Measurements from ENCODE around the gene COL6A1. TPM values are rescaled to one million over a fixed set of nuclear protein-coding genes. Genes with fewer than 3 reads are reported as not detected.

COL6A1 gene
- total and polyA plus RNA-seq, 2 experiments from 2014 or later = 296 to 592 TPM

DNA sequence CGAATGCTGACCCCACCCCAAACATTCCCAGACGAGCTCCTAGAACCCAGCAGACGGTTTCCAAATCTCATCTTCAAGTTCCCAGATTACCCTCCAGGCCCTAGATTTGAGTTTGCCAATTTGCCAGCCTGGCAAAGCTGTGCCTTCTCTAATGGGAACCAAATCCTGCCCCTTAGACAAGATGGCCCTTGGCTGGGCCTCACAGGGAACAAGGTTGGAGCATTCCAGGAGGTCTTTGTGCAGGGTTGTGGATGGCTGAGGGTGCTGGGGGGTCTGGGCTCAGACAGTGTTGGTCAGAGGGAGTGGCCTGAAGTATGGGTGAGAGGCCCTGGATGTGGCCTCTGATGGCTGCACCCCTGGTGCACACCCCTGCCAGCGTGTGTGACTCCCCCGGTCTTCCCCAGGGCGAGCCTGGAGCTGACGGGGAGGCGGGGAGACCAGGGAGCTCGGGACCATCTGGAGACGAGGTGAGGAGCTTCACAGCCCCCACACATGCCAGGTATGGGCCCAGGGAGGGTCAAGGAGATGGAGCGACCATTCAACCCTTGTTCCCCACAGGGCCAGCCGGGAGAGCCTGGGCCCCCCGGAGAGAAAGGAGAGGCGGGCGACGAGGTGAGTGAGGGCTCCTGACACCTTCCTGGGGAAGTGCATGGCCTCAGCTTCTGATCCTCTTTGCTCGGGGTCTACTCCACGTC, 10.2 kb downstream of the COL6A1 start:
- Histone ChIP-seq H2AFZ (no peak overlapping the region), H3K9me2 (replicated peaks; ENCODE audit: insufficient read depth) (no peaks in the 10 kb centered on the region), H3K4me3 (no peak overlapping the region), H3K9me3 (ENCODE audit: low read depth) (no peaks in the 10 kb centered on the region), H3K36me3 (replicated peaks; ENCODE audit: insufficient read depth, low read depth) (no peaks in the 10 kb centered on the region), H3K4me1 (ENCODE audit: insufficient read depth) (peaks cover 11% of the 10 kb centered on the region), H4K20me1 (ENCODE audit: insufficient read depth, poor library complexity, severe bottlenecking) (no peaks in the 10 kb centered on the region), H3K4me2 (no peak overlapping the region), H3K79me2 (no peaks in the 10 kb centered on the region), H3K27me3 (no peaks in the 10 kb centered on the region), H3K27ac (no peak overlapping the region)
- no peak for DNase-seq (ENCODE audit: low spot score)
- TF ChIP-seq EZH2phosphoT487 (IDR thresholded peaks at IDR 0.05; ENCODE audit: low read depth, severe bottlenecking, unreplicated experiment) (no peak), EZH2 (IDR thresholded peaks at IDR 0.05; ENCODE audit: borderline replicate concordance) (no peak)
- TF ChIP-seq, protein P1, sequence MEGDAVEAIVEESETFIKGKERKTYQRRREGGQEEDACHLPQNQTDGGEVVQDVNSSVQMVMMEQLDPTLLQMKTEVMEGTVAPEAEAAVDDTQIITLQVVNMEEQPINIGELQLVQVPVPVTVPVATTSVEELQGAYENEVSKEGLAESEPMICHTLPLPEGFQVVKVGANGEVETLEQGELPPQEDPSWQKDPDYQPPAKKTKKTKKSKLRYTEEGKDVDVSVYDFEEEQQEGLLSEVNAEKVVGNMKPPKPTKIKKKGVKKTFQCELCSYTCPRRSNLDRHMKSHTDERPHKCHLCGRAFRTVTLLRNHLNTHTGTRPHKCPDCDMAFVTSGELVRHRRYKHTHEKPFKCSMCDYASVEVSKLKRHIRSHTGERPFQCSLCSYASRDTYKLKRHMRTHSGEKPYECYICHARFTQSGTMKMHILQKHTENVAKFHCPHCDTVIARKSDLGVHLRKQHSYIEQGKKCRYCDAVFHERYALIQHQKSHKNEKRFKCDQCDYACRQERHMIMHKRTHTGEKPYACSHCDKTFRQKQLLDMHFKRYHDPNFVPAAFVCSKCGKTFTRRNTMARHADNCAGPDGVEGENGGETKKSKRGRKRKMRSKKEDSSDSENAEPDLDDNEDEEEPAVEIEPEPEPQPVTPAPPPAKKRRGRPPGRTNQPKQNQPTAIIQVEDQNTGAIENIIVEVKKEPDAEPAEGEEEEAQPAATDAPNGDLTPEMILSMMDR (IDR thresholded peaks at IDR 0.05; ENCODE audit: poor library complexity) = no peak
- WGBS (ENCODE audit: low lambda C conversion rate, missing lambda C conversion rate) = 90% methylated on average over 17 of the region's 18 CpGs

DNA sequence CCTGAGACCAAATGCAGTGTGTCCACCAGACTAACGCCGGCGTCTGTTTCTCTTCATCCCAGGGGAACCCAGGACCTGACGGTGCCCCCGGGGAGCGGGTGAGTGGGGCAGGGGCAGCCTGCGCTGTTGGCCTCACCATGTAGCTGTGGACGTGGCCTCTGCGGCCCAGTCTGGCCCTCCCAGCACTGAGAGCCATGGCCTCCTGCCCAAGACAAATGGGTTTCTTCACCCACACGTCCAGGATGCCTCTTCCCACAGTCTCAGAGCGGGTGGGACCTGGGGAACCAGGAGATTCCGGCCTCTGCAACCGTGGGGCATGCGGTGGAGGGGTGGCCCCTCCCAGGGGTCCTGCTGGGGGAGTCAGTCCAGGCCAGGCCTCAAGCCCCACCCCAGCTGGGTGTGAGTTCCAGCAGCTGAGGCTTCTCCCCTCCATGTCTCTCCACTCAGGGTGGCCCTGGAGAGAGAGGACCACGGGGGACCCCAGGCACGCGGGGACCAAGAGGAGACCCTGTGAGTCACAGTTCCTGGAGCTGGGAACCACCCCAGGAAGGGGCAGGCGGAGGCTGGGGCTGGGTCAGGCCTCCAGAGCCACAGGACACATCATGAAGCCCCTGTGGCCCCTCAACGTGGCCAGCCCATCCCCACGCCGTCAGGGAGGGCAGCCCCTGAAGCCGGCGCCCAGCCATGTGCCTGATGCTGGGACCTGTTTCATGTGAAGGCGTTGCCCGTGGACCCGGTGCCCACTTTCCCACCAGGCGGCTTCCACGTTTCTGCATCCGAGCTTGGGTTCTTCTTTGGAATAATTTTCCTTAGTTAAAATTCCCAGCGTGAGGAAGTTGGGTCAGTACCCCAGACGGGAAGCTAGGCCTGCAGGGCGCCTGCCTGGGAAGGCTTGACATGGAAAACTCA, 11.0 kb downstream of the COL6A1 start:
- Histone ChIP-seq H3K4me1 (ENCODE audit: insufficient read depth) (peaks cover 11% of the 10 kb centered on the region), H3K36me3 (replicated peaks; ENCODE audit: insufficient read depth, low read depth) (no peaks in the 10 kb centered on the region), H3K9me2 (replicated peaks; ENCODE audit: insufficient read depth) (no peaks in the 10 kb centered on the region), H3K79me2 (no peaks in the 10 kb centered on the region), H3K4me3 (no peak overlapping the region), H3K9me3 (ENCODE audit: low read depth) (no peaks in the 10 kb centered on the region), H4K20me1 (ENCODE audit: insufficient read depth, poor library complexity, severe bottlenecking) (no peaks in the 10 kb centered on the region), H3K27ac (no peak overlapping the region), H2AFZ (no peak overlapping the region), H3K27me3 (no peaks in the 10 kb centered on the region), H3K4me2 (no peak overlapping the region)
- TF ChIP-seq, protein P1 (IDR thresholded peaks at IDR 0.05; ENCODE audit: poor library complexity) = no peak
- TF ChIP-seq EZH2 (IDR thresholded peaks at IDR 0.05; ENCODE audit: borderline replicate concordance) (no peak), EZH2phosphoT487 (IDR thresholded peaks at IDR 0.05; ENCODE audit: low read depth, severe bottlenecking, unreplicated experiment) (no peak)
- WGBS (ENCODE audit: low lambda C conversion rate, missing lambda C conversion rate) = 90% methylated on average over 32 of the region's 32 CpGs
- no peak for DNase-seq (ENCODE audit: low spot score)

DNA sequence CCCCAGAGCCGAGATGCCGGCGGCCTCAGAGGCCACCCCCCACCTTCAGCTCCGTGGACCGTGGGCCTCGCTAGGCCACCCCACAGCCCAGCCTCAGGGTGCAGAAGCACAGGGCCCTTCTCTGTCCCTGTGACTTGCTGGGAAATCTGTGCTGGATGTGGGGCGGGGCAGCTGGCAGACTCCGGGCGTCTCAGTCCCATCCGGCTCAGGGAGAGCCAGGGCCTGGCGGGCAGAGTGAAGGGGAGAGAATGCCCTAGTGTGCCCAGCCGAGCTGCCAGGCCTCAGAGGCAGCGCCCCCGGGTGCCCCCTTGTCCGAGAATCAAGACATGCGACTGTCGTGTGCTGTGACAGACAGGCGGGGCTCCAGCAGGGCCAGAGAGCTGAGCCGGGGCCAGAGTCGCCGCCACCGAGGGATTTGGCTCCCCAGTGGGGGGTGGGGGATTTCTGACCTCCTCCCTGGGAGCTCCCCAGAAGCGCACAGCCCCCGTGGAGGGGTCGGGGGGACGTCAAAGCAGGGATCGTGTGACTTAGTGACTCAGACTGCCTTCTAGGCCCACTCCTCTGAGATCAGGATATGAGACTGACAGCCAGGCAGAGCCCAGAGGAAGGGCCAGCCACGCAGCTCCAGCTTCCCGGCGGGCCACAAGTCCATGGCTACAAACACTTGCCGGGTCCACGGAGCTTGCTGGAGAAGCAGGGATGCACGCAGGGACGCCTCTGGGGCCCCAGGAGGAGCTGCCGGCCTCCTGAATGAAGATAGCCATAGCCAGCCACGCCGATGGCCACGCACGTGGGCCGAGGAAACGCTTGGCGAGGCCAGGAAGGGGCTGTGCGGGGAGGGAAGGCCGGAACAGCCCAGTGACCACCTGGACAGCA, 11.9 kb downstream of the COL6A1 start:
- H3K27me3 ChIP-seq = no peaks in the 10 kb centered on the region
- no peak overlapping the region for H3K4me2 ChIP-seq
- H3K27ac ChIP-seq = no peak overlapping the region
- TF ChIP-seq, protein P1 (IDR thresholded peaks at IDR 0.05; ENCODE audit: poor library complexity) = no peak
- TF ChIP-seq EZH2 (IDR thresholded peaks at IDR 0.05; ENCODE audit: borderline replicate concordance) = no peak
- TF ChIP-seq EZH2phosphoT487 (IDR thresholded peaks at IDR 0.05; ENCODE audit: low read depth, severe bottlenecking, unreplicated experiment) = no peak
- peaks cover 11% of the 10 kb centered on the region for H3K4me1 ChIP-seq (ENCODE audit: insufficient read depth)
- no peak overlapping the region for H2AFZ ChIP-seq
- no peaks in the 10 kb centered on the region for H4K20me1 ChIP-seq (ENCODE audit: insufficient read depth, poor library complexity, severe bottlenecking)
- no peak overlapping the region for H3K4me3 ChIP-seq
- no peaks in the 10 kb centered on the region for H3K9me2 ChIP-seq (replicated peaks; ENCODE audit: insufficient read depth)
- H3K9me3 ChIP-seq (ENCODE audit: low read depth) = no peaks in the 10 kb centered on the region
- WGBS (ENCODE audit: low lambda C conversion rate, missing lambda C conversion rate) = 94% methylated on average over 41 of the region's 44 CpGs
- H3K36me3 ChIP-seq (replicated peaks; ENCODE audit: insufficient read depth, low read depth) = no peaks in the 10 kb centered on the region
- no peak for DNase-seq (ENCODE audit: low spot score)
- H3K79me2 ChIP-seq = no peaks in the 10 kb centered on the region

All from hepatocyte (in vitro differentiated cells).